Endothelial cell of hepatic sinusoid (primary cell): ENCODE results near the gene RAVER2.
"Not testable (repeated sequence)": the region's sequence is repeated elsewhere in the genome, so short reads cannot be mapped to it uniquely, and the experiment has no call there.

ENCODE experiments used
- in situ Hi-C: cut with HindIII; loops from 2 replicates; pipeline ENCODE4 v1.10.0; 2017; ENCODE audit warnings: low sequenced_read_pairs

RAVER2 gene

DNA sequence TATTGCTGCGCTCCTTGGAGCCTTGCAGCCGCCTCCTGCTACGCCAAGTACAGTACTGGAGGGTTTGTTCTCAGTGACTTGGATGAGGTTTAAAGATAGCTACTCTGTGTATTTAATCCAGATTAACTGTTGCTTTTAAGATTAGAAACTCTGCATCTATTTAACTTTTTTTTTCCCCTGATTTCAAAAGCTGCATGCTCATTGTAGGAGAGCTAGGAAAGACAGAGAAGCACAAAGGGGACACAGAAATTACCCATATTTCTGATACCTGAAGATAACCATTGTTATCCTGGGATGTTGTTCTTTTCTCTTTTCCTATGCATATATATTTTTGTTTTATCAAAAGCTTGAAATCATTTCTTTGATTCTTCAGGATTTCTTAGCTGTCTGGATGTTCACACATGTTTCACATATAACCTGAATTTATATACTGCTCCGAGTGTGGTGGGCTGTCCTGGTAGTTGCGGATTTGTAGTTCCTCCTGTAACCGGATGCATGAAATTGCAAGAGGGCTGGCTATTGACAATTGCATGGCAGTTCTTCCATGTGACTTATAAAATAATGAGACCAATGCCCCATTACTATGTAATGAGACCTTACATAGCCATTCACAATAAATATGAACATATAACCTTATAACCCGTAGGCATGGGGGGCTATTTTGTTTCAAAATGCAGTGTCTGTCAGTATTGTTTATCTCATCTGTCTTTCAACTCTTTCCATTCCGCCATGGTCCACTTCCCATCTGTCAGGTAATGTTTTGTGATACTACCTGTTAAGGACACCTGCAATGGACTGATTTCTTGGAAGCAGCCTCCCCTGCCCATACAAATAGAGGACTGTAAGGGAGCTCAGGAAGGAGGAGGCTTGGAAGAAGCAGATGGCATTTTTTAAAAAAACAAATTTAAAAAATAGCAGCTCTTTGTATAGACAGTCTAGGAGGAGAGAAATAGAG lies 1.4 kb downstream of the RAVER2 start:
- in situ Hi-C loops = no loop called here

DNA sequence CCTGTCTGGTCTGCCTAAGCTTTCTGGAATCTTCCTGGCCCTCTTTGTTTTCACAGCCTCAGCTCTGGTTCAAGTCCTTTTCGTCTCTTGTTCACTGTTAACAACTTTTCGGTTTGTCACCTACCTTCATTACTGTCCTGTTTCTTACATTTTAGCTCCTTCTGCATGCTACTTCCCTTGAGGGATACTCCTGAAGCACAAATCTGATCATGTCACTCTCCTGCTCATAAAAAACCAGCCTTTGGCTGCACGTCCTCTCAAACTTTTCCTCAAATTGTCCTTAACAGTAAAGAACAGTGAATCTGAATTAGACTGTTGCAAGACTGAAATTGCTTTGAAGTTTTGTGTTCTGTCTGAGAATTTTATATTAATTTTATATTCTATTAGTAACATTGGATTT lies 3.3 kb downstream of the RAVER2 start:
- in situ Hi-C loops = no loop called here

DNA sequence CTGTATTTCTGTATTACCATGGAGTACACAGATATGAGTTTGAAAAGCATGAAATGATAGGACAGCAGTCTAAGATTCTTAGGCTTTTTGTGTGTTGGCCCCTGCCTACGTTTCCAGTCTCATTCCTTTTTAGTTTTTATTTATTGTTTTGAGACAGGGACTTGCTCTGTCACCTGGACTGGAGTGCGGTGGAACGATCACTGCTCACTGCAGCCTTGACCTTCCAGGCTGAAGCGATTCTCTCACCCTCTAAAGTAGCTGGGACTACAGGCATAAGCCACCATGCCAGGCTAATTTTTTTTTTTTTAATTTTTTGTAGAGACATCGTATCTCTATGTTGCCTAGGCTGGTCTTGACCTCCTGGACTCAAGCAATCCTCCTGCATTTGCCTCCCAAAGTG lies 3.8 kb downstream of the RAVER2 start:
- in situ Hi-C loops = no loop called here

DNA sequence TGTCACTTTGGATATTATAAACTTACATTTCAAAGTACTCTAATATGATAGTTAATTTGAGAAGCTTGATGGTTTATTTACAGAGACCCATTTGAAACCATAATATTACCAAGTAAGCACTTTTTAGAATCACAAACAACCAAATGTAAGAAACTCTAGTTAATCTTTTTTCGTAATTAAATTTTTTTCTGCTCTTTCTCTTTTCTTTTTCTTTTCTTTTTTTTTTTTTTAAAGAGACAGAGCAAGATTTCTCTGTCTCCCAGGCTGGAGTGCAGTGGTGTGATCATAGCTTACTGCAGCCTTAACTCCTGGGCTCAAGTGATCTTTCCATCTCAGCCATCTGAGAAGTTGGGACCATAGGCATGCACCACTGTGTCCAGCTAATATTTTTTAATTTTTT lies 5.2 kb downstream of the RAVER2 start:
- in situ Hi-C loops = no loop called here

DNA sequence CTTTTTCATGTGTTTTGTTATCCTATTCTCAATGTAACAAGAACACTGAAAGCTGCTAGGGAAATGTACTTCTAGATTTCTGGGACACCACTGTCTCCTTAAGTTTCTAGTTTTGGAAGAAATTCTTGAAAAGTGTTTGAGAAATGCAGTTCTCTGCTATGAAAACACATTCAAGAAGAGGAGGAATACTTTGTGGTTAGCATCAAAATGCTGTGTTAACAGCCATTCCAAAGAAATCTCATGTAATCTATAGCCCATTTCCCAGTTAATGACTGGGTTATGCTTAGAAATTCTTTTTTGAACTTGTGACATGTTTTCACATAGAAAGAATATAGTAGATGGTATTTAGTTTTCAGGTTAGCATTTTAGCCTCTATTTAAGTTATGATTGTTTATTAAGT lies 6.0 kb downstream of the RAVER2 start:
- in situ Hi-C loops = no loop called here

DNA sequence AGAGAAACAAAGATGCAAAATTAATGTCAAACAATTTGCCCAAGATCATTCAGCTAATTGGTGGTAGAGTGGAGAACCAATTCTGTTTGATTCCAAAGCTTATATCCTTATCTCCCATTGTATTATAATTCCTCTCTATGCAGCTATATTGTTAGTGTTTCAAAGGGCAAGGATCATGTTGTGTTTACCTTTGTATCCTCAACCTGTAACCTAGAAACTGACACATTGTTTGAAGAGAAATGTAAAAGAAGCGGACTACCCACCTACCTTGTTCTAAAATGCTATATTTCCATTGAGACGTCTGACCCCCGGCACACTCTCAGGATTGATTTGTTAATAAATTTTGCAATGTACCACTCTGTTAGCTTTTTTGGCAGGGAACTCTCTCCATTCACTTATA lies 9.3 kb downstream of the RAVER2 start:
- in situ Hi-C loops = no loop called here

DNA sequence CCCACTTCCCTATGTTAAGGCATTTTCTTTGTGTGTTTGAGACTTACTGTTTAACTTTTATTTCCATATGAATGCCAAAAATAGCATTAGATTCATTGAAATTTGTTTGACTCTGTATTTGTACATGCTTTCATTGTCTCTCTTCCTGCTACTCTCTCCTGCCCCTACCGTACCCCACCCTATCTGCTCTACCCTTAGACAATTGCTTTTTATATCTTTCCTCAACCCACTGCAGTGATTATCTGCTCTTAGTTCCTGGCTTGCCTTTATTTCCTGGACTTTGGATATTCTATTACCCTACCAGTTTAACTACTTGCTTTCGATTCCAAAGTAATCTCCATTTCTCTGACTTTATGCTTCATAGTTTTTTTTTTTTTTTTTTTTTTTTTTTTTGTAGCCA lies 10.5 kb downstream of the RAVER2 start:
- in situ Hi-C loops = no loop called here

DNA sequence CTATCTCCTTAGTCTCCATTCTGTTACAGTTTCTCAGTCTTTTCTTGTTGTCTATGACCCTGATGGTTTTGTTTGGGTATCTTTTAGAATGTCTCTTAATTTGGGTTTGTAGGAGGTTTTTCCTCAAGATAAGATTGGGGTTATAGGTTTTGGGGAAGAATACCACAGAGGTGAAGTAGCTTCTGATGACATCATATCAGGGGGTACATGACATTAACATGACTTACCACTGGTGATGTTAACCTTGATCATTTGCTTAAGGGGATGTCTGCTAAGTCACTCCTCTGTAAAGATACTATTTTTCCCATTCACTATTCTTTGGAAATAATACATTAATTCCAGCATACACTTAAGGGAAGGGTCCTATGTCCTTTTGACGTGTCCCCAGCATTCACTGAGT lies 11.9 kb downstream of the RAVER2 start:
- in situ Hi-C loops = no loop called here

DNA sequence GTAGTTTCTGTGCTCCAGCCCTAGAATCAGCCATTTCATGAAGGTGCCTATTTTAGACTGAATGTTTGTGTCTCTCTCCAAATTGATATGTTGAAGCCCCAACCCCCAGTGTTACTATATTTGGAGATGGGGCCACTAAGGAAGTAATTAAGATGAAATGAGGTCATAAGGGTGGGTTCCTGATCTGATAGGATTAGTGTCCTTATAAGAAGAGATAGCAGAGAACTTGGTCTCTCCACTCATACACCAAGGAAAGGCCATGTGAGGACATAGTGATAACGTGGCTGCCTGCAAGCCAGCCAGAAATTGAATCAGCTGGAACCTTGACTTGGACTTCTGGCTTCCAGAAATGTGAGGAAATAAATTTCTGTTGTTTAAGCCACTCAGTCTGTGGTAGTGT lies 12.3 kb downstream of the RAVER2 start:
- in situ Hi-C loops = no loop called here

DNA sequence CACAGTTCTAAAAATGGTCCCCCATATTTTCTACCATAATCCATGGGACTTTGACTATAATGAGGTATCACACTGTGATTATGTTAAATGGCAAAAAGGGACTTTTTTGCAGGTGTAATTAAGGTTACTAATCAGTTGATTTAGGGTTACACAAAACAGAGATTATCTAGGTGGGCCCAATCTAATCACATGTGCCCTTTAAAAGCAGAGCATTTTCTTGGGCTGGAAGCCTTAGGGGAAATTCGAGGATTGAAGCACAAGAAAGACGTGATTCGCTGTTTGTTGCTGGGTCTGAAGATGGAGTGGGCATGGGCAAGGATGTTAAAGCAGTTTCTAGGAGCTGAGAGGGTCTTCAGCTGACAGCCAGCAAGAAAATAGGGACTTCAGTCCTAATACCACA lies 13.4 kb downstream of the RAVER2 start:
- in situ Hi-C loops = no loop called here

DNA sequence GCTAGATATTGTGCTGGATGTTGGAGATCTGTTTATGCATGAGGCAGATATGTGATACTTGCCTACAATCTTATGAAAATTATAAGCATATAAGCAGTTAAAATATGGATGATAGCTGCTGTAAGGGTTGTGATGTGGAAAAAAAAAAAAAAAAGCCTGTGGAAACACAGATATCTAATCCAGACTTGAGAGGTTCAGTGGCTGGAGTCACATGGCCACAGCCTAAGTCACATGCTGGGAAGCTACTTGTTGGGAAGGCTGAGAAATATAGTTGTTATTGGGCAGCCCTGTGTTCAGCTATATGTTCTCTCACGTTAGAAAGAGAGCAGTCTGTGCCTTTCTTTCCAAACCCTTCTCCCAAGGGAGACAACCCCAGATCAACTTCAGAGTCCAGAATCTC lies 15.1 kb downstream of the RAVER2 start:
- in situ Hi-C loops = no loop called here

DNA sequence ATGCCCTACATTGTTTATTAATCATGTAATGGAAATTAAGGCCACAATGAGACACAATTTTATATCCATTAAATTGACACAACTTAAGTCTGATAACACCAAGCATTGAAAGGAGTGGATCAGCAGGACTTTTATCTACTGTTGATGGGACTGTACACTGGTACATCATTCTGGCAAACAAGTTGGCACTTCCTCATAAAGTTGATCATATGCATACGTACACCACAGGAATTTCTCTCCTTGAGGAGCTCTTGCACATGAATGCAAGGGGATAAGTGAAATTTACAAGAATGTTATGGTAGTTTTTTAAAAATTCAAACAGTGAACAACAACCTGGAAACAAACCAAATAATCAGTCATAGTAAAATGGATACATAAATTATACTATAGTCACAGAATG lies 20.1 kb downstream of the RAVER2 start:
- in situ Hi-C loops = no loop called here

DNA sequence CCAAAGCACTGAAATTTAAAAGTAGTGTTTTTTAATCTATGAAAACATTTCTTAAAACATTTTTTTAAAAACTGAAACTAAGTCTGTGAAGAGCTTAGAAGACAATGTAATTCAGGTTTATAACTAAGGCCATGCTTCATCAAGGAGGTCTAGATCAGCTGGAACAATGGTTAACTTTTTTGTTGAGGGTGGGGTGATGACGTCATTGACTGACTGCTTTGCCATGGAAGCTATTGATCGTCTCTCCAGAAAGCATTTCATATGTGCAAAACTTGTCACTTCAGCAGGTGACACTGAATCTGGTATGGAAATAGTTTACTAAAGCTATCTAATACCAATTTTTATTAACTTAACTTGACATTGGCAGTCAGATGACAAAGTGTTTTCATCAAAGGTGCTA lies 21.0 kb downstream of the RAVER2 start:
- in situ Hi-C loops = no loop called here

DNA sequence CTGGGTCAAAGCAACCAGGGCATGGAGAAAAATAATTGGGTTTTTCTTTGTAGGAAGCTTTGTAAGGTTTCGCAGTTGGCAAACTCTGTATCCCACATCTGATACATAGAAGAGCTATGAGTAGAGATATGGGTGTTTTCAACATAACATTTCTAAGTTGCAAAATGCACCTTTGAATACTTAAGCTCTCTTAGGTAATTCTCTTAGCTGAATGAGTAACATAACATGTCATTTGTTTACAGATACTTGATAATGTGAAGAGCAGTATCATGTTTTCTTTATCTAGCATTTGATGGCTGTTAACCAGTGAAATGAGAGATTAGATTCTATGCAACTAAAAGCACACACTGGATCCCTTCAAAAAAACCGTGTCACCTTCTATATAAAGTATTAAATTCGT lies 21.6 kb downstream of the RAVER2 start:
- in situ Hi-C loops = no loop called here

DNA sequence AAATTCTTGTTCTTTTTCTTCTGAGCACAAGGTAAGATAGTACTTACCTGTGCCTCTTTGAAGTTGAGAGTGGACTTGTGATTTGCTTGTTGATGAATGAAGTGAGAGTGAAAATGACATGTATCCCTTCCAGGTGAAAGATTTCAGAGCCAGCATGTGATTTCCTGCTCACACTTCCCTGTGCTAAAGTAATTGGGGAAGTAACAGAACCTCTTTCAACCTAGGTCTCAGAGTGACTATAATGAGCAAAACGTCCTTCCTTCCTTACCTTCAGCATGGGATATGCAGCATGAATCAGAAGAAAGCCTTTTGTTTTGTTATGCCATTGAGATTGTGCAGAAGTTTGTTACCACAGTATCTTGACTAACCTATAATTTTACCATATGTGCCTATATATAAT lies 24.6 kb downstream of the RAVER2 start:
- in situ Hi-C loops = no loop called here

DNA sequence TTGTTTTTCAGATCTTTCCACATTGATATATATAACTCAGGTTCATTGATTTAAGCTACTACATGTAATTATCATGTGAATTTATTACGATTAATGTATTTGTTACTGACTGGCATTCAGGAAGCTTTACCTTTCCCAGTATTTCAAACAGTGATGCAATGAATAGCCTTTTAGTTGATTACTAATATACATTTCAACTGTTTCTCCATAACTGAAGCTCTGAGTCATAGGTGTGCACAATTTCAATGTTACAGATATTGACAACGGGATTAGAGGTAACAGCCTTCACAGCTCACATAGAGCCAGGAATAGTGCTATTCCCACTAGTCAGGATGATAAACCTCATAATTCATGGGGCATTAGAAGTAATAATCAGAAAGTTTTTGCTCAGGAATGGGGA lies 25.1 kb downstream of the RAVER2 start:
- in situ Hi-C loops = no loop called here

DNA sequence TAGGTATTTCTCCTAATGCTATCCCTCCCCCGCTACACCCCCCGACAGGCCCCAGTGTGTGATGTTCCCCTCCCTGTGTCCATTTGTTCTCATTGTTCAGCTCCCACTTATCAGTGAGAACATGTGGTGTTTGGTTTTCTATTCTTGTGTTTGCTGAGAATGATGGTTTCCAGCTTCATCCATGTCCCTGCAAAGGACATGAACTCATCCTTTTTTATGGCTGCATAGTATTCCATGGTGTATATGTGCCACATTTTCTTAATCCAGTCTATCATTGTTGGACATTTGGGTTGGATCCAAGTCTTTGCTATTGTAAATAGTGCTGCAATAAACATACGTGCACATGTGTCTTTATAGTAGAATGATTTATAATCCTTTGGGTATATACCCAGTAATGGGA lies 28.4 kb downstream of the RAVER2 start:
- in situ Hi-C loops = not testable (repeated sequence)

DNA sequence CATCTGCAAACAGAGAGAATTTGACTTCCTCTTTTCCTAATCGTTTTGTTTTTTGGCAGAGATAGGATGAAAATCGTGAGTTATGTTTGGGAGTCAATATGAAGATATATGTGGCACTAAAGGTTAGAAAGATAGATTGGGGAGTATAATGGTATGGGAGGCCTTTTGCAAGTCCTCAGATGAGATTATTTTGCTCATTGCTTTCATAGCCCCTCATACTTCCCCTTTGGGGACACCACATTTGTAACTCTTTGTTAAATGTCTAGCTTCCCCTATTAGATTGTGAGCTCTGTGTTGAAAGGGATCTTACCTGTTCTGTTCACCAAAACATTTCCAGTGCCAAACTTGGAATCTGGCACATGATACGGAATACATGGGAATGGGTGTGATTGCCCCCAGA lies 30.2 kb downstream of the RAVER2 start:
- in situ Hi-C loops = no loop called here

DNA sequence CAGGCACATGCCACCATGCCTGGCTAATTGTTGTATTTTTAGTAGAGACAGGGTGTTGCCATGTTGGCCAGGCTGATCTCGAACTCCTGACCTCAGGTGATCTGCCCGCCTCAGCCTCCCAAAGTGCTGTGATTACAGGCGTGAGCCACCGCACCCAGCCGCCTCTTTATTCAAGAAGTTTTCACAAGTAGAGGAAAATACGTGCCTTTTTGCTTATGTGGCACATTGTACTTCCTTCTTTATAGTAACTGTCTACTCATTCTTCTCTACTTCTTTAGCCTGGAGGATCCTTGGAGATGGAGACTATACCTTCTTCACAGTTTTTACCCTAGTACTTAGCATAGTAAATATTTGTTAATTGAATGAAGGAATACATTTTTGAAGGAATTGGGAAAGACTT lies 37.2 kb downstream of the RAVER2 start:
- in situ Hi-C loops = not testable (repeated sequence)

DNA sequence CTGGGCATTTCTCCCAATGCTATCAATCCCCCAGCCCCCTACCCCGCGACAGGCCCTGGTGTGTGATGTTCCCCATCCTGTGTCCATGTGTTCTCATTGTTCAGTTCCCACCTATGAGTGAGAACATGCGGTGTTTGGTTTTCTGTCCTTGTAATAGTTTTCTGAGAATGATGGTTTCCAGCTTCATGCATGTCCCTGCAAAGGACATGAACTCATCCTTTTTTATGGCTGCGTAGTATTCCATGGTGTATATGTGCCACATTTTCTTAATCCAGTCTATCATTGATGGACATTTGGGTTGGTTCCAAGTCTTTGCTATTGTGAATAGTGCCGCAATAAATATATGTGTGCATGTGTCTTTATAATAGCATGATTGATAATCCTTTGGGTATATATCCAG lies 38.0 kb downstream of the RAVER2 start:
- in situ Hi-C loops = not testable (repeated sequence)

DNA sequence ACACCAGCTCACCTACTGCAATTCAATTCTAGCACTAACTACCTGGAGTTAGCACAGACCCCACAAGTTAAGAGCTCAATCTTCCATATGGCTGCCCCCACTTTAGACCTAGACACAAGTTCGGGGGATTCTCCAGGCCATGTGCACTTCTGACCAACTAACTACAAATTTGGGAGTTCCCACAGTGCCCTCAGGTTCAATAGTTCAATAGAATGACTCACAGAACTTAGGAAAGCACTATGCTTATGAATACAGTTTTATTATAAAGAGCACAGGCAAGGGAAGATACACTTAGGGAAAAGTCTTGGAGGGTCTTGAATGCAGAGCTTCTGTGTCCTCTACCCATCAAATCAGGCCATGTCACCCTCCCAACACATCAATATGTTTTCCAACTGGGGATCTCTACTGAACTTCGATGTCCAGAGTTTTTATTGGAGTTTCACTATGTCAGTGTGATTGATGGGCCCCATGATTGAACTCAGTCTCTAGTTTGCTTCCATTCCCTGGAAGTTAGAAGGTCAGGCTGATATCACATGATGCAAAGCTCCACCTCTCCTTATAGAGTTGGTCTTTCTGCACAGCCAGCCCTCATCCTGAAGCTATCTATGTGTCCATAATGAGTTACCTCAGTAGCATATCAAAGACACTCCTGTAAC lies 46.1 kb downstream of the RAVER2 start:
- in situ Hi-C loops = no loop called here

DNA sequence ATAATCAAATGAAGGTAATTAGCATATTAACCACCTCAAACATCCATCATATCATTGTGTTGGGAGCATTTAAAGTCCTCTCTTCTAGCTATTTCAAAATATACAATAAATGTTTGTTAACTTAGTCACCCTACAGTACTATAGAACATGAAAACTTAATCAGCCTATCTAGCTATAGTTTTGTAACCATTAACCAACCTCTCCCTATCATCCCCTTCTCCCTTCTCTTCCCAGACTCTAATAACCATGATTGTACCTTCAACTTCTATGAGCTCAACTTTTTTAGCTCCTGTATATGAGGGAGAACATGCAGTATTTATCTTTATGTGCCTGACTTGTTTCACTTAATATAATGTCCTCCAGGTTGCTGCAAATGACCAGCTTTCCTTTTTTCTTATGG lies 54.0 kb downstream of the RAVER2 start:
- in situ Hi-C loops = no loop called here
